H1 (cell line): ENCODE results near the gene RHBDD1. TPM values are rescaled to one million over a fixed set of nuclear protein-coding genes. Genes with fewer than 3 reads are reported as not detected.

ENCODE experiments used
- CHD7 ChIP-seq: fragments of 300-600 bp; sonication (generic); IDR thresholded peaks from 2 replicates; pipeline ENCODE4 v1.7.1; 2012; ENCODE audit warnings: low read length, moderate library complexity, mild to moderate bottlenecking, inconsistent platforms; ENCODE audit not compliant: insufficient replicate concordance
- SP2 ChIP-seq: IDR thresholded peaks from 2 replicates; pipeline ENCODE4 v1.6.1; 2012; ENCODE audit warnings: mild to moderate bottlenecking, low read length, inconsistent platforms
- polyA plus RNA-seq, 7 experiments: library from polyadenylated mRNA; depleted of rRNA in 3 of 7; stranded (reverse) in 5 of 7; unstranded in 2 of 7; fragments of >200 nt in 5 of 7; fragments of 200-250 nt in 2 of 7; gene quantifications; 1 replicate in 5 of 7; 2 replicates in 1 of 7; 4 replicates in 1 of 7; pipeline versions ENCODE4 v1.2.1 to v1.2.3, GENCODE V29; 2011 to 2013; ENCODE audit warnings: missing spikeins in 2 of 7, mixed read lengths in 2 of 7
- total RNA-seq: library from RNA; stranded (reverse); fragmentation: NEBNext Ultra II Directional; extraction: Animal tissue kit (Norgen Biotek cat#: 25700); gene quantifications from 2 replicates; pipeline ENCODE4 v1.2.1, GENCODE V29; 2021

RHBDD1 gene
- total and polyA plus RNA-seq, 2 of the 8 experiments (the other 6 are each of a cell fraction or from before 2014, with no cell fraction given), result 10.5 to 23.1 TPM

GRCh38 chr2:226915846-226916360, 80.0 kb downstream of the RHBDD1 start (continued):
- TF ChIP-seq SP2 (no peak), CHD7 (no peak)
- TF ChIP-seq, all 59 proteins: peak for 0
